A204.1 (cell line): Measurements from ENCODE around the gene CYP24A1.

Experiments
- FAIRE-seq: peaks from 2 replicates; lab custom pipeline; 2012; peaks lifted over from hg19 to GRCh38; lab: Jason Lieb, UNC

Gene CYP24A1

DNA sequence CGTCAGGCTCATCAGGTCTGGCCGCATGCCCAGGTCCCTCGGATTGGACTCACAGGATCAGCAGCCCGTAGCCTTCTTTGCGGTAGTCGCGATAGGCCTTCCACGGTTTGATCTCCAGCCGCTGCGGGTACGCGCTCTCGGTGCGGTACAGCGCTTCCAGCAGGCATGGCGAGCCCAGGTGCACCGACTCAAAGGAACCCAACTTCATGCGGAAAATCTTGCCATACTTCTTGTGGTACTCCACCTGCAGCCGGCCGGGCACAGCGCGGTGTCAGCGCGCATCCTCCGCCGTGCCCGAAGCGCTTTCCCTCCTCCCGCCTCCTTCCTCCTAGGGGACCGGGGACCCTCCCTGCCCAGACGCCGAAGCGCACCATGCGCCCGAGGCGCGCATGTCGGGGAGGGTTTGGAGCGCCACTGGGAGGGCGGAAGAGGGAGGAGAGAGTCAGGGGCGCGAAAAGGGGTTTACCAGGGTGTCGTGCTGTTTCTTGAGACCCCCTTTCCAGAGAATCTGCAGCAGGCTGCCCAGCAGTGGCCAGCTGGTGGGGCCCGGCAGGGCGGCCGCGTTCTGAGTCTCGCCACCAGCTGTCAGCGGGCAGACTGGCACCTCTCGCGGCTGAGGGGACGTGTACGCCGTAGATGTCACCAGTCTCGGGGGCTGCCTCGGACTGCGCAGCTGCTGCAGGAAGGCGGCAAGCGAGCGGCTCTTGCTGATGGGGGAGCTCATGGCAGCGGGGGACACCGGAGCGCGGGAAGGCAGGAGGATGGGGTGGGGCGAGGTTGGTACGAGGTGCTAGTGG, 732 bp downstream of the CYP24A1 start:
- no peak for FAIRE-seq

DNA sequence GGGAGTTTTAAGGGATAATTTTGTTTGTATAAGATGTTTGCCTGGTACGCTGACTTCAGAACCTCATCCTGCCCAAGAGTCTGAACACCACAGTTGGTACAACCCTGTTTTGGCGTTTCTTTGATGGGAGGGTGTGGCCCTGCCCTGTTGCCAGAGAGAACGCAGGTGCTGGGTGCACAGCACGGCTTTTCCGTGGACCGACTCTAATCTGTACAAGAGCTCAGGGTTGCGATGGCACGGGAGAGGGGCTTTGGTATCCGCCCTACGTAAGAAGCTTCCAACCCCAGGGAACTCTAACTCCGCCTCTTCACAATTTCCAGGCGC, 1.3 kb downstream of the CYP24A1 start:
- FAIRE-seq: no peak

DNA sequence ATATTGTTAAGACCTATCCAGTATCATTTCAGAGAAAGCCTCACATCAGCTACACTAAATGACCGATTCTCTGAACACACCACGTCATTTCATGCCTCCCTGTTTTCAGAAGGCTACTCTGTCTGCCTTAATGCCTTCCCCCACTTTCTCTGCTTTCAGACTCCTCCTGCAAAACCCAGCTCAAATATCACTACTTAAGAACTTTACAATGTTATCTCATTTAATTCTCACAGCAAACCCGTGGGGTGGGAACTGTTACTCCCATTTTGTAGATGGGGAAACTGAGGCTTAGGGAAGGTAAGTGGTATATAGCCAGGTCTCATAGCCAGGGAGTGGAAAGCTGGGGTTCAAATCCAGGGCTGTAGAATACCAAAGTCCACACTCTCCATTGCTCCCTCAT, 2.8 kb downstream of the CYP24A1 start:
- FAIRE-seq: no peak

- no peak for FAIRE-seq
Observed at GRCh38 chr20:54170026-54170471, 3.7 kb downstream of the CYP24A1 start.

- FAIRE-seq: no peak
Observed at GRCh38 chr20:54168961-54169862, 4.6 kb downstream of the CYP24A1 start.

DNA sequence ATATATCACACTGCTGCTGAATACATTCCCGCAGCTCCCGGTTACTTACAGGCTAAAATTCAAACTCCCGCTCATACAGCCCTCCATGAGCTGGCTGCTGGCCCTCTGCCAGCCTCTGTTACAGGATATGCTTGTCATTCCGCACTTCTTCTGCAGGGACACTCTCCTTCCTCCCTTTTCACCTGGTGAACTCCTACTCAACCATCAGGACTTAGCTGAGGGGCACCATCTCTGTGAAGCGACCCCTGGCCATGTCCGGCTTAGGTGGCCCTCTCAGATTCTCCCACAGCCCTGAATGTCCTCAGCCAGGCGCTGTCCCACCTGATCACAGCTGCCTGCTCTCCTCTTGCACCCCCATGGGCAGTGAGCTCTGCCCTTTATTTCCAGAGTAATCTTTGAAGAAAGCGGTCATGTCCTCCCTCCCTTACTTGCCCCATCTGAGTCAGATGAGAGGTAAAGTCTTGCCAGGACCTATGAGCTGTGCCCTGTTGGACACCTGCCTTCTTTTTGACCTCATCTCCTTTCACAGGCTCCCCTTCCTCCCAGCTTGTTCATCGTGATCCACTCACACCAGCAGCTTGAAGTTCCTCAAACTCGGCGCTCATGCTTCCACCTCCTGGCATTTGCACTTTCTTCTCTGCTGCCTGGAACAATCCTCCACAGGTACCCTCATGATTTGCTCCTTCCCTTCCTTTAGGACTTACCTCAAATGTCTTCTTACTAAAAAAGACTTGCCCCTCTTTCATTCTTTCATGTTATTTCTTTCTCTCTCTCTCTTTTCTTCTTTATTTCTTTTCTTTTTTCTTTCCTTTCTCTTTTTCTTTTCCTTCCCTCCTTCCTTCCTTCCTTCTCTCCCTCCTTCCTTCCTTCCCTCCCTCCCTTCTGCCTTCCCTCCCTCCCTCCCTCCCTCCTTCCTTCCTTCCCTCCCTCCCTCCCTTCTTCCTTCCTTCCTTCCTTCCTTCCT, 5.6 kb downstream of the CYP24A1 start:
- FAIRE-seq: no peak

GRCh38 chr20:54166987-54167662, 6.7 kb downstream of the CYP24A1 start:
- no peak for FAIRE-seq

DNA sequence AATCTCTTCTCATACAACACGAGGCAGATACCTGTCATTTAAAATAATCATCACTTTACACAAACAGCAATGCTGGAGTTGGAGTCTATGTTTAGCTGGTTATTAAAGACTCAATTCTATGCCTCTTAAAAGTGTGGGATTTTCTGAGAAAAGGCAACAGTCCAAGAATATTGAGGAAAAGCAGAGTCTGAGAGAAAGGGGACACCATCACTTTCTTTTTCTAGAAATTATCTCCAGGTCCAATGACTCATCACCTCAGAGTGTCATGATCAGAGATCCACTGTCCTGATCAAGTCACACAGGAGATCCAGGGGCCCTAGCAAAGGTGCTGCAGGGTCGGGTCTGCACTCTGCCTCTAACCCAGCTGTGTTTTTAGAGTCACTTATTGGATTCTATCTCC, 8.0 kb downstream of the CYP24A1 start:
- FAIRE-seq: no peak

DNA sequence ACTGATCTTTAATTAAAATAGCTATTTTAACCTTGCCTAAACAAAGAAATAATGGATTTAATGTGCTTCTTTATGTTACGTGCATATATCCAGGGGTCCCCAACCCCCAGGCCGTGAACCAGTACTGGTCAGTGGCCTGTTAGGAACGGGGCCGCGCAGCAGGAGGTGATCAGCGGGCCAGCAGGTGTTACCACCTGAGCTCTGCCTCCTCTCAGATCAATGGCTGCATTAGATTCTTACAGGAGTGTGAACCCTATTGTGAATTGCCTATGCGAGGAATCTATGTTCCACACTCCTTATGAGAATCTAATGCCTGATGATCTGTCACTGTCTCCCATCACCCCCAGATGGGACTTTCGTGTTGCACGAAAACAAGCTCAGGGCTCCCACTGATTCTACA, 8.8 kb downstream of the CYP24A1 start:
- no peak for FAIRE-seq

GRCh38 chr20:54163402-54163801, 10.4 kb downstream of the CYP24A1 start:
- FAIRE-seq: no peak

DNA sequence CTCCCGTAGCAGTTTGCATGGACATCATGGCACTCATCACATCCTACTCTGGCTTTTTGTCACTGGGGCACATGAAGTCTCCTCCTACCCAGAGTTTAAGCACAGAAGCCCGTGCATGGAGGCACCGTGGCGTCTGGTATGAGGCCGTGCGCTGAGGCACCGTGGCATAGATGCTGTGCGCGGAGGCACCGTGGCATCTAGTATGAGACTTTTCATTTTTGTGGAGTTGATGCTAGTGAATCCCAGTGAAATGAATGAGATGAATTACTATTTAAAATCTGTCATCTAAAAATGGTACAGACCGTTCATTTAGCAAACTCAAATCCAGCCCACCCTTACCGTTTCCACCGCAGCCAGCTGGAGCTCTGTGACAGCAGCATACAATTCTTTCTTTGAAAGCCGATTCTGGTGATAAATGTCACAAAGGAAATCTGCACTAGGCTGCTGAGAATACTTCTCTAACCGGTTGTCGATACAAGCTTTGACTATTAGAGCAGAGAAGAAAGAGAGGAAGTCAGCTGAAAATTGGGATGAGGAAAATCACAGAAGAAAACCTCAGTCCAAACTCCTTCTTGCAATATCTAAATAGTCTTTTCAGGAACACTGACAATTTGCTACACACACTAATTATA, 11.3 kb downstream of the CYP24A1 start:
- FAIRE-seq: no peak

- FAIRE-seq: no peak
Observed at GRCh38 chr20:54161821-54162149, 12.0 kb downstream of the CYP24A1 start.

DNA sequence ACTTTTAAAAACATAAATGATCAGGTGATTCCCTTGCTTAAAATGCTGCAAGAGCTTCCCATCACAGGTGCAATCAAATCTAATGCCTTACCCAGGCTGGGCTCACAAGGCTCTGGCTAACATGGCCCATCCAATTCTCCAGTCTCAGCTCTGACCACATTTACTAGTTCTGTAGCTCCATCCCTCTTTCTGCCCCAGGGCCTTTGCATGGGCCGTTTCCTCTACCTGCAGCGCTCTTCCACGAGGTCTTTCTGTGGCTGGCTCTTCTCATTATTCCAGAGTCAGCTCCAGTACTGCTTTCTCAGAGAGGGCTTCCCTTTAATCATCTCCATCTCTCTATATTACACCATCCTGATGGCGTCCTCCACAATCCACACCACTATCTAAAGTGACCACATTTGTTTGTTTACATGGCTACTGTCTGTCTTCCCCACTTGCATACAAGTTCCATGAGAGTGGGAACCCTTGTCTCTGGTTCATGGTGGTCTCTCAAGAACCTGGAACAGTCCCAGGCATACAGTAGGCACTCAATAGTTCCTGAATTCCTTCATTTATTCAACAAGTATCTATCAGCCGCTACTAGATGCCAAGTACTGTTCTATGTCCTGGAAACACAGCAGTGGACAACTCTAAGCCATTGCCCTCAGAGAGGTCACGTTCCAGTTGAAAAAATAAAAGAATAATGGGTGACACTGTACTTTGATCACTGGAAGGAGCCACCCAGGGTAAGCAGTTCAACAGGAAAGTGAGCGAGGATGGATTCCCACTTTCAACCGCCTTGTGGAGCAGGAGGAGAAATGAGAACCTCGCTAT, 12.6 kb downstream of the CYP24A1 start:
- FAIRE-seq: no peak

DNA sequence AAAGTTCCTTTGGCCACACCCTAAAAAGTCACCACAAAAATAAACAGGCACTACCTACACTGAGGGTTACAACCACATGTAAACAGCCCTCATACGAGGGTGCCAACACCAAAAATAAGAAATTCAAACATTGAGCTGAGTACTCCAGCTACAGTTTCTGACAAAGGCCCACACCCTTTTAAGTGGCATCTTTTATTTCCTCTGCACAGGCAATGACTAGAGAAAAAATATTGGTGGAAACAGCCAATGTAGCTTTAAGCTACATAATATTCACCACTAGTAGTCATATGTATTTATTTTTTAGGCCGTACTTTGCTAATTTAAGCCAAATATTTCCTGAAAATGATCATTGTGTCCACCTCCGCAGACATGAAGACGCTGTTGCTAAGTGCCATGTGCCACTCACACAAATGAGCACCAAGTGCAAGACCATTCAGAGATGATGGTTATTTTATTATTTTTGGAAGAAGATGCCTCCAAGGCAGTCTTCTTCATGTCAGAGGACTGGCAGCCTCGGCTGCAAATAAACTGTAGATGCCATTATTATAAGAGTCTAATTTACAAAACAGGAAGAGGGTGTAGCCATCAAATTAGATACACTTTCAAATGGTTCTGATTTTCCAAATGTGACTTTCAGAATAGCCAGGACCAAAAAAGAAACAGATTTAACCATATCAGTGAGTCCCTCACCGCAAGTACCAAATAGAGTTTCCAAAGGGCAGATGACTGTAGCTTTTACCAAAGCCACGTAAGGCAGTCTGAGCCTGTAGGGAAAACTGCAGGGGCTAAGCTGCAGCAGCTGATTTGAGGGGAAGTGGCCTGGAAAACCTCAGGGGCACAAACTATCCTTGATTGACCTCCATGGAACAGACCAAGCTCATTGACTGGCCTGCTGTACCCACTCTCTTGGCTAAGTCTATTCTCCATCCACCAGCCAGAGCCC, 13.4 kb downstream of the CYP24A1 start:
- no peak for FAIRE-seq

GRCh38 chr20:54158856-54159418, 14.8 kb downstream of the CYP24A1 start:
- no peak for FAIRE-seq

GRCh38 chr20:54158226-54158625, 15.6 kb downstream of the CYP24A1 start:
- FAIRE-seq: no peak

- no peak for FAIRE-seq
Observed at GRCh38 chr20:54156981-54157835, 16.6 kb downstream of the CYP24A1 start.

DNA sequence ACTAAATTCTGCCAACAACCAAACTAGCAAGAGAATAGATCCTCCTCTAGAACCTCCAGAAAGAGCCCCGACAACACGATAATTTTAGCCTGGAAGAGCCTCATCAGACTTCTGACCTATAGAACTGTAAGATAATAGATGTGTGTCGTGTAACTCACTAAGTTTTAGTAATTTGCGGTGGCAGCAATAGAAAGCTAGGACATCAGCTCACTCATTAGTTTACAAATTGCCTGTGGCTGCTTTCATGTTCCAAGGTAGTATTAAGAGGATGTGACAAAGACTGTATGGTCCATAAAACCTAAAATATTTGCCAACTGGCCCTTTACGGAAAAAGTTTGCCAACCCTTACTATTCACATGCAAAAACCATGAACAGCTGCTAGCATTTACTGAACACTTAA, 17.3 kb downstream of the CYP24A1 start:
- no peak for FAIRE-seq
